ENCODE data around the gene MSH4.
"Not testable (repeated sequence)": the region's sequence is repeated elsewhere in the genome, so short reads cannot be mapped to it uniquely, and the experiment has no call there.

Gene MSH4

DNA sequence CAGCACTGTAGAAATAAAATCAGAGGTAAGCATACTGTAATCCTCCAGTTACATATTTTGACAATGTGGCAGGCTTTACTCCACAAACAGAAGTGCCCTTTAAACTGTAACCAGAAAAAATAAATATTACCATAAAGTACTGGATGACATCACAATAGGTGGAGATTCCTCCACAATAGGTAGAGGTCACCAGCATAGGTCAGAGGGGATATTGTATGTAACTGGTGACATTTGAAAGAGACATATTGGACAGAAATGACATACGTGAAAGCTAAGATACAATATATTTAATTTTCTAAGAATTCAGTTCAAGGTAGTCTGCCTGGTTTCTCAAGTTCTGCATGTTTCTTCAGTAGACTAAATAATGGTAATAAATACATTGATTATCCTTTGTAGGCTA, 135.6 kb downstream of the MSH4 start, which contains the start of gene ASB17:
Gene ASB17 (minus strand): TSS at position 101 of the 400 bp plus-strand sequence. CDS start 113 bp downstream, outside the sequence.
- no peak for DNase-seq (ENCODE audit: low read depth in 2 of 2)

DNA sequence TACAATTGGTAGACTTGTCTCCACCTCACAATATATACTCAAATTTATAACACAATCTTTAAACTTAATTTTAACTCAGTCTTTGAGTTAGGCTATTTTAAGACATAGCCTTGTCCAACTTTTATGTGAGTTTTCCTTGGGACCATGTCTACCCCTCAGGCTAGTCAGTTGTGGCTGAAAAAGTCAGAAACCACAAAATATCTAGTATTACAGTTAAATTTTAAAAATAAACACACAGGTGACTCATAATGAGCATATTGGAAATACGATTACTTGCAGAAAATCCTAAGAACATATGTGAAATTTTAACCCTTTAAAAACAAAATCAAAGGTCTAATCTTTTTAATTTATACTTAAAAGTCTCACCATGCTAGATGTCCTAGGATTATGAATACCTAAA, 140.4 kb downstream of the MSH4 start:
- peak; percentile 28 to 30 for DNase-seq (ENCODE audit: low read depth in 2 of 2)

DNA sequence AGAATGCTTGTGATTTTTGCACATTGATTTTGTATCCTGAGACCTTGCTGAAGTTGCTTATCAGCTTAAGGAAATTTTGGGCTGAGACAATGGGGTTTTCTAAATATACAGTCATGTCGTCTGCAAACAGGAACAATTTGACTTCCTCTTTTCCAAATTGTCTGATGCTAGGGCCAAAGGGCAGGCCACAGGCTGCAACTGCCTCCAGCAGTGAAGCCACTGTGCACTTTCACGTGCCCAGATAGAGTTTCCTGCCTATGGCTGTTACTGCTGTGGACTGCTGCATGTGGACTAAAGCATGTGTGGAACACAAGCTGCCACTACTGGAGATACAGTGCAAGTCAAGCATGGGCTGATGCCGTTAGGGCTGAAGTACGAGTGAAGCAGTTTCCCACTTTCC, 146.4 kb downstream of the MSH4 start:
- DNase-seq (ENCODE audit: low read depth in 2 of 2) = not testable (repeated sequence)

DNA sequence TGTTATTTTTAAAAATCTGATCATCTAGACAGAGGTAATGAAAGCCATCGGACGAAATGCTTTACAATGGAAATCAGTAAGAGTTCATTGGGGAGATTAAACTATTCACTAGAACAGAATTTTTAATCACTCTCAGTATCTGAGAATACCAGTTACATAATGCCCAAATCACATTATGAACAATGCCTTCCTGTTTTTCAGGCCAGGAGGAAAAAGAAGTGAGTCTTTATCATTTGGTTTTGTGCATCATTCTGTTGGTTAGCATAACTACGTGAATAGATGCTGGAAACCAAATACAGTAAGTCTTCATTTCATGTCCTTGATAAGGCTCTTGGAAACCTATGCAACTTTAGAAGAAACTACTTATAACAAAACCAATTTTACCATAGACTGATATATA, 153.5 kb downstream of the MSH4 start:
- DNase-seq (ENCODE audit: low read depth in 2 of 2) = no peak

DNA sequence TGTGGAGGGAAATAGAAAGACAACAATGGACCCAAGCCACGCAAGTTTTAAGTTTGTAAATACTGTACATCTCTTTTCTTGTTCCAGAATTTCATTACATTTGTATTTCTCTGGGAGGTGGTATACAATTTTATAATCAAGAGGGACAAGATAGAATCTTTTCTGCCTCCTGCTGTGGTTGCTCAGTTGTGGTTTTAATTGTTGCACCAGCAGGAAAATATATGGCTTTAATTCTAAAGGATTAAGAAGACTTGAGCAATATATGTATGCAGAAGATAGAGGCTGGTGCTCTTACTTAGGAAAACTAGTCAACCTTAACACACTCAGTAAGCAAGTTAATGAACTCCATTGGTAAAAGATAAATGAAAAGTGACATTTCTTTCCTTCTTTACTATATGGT, 155.3 kb downstream of the MSH4 start:
- no peak for DNase-seq (ENCODE audit: low read depth in 2 of 2)

DNA sequence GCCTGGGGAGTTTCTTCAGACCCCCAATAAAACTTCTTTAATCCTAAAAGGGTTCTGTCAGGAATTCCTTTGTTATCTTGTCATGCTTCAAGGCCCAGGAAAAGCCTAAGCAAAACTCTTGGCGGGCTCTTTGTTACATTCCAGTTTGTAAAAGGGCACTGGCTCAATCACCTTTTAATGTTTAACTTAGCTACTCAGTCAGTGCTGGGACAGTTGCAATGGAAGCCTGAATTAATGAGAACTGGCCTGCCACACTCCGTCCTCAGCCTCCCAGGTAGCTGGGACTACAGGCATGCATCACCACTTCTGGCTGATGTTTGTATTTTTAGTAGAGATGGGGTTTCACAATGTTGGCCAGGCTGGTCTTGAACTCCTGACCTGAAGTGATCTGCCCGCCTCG, 156.8 kb downstream of the MSH4 start:
- DNase-seq (ENCODE audit: low read depth in 2 of 2) = no peak

DNA sequence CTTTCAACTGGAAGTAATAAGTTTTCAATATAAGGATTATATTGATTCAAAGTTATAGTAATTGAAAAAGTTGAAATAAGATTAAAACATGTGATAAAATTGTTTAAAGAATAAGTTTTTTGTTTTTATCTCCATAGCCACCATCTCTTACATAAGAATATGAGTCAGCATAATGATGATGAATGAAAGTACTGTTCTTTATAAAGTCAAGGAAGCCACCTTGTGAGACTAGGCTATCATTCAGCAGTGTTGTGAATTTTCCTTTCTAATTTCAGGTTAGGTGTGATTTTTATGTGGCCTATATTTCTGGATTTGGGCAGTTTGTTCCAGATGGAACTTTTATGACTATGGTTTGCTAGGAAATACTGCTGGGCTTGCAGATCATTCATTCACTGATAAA, 157.9 kb downstream of the MSH4 start:
- peak in 1 of 2 experiments; percentile 0 for DNase-seq (ENCODE audit: low read depth in 2 of 2)

All from fibroblast of skin of left quadriceps (primary cell).